ENCODE measurements around the gene ALAS1.

ALAS1 gene

DNA sequence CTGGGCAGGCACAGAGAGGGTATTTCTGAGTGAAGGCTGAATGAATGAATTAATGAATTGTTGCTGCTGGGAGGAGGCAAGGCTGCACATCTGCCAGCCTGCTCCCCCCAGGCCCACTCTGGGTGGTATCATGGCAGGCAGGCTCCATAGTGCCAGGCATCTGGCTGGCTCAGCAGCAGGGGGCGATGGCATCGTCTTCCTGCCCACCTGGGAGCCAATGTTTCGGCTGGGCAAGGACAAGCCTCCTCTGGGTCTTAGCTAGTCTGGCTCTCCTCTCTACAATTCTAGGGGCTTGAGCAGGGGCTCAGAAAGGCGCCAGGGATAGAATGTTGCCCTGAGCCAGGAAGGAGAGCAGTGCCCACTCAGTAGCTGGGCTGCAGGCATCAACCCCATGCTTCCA lies 29.2 kb downstream of the ALAS1 start:
- Histone ChIP-seq H2BK12ac (ENCODE audit: low read length in 2 of 2) (no peak overlapping the region), H2AK5ac (ENCODE audit: low read length, severe bottlenecking) (no peak overlapping the region), H3K27me3 (ENCODE audit: control insufficient read depth in 1 of 2, insufficient read depth in 1 of 2, low read length in 2 of 2) (peaks cover 0 to 7% of the 10 kb centered on the region in 2 experiments), H2AFZ (ENCODE audit: low read depth, low read length) (no peak overlapping the region), H3K18ac (ENCODE audit: low read depth in 1 of 2, low read length in 2 of 2) (no peak overlapping the region), H3K4ac (ENCODE audit: low read depth in 1 of 2, low read length in 2 of 2) (no peak overlapping the region), H3K9ac (ENCODE audit: low read length) (no peak overlapping the region), H4K91ac (ENCODE audit: low read length) (no peak overlapping the region), H3K36me3 (ENCODE audit: control insufficient read depth in 1 of 2, insufficient read depth in 2 of 2, low read depth in 1 of 2, low read length in 2 of 2) (peaks cover 43 to 52% of the 10 kb centered on the region in 2 experiments), H3K23ac (ENCODE audit: low read length in 2 of 2) (no peak overlapping the region), H2BK15ac (ENCODE audit: low read depth, poor library complexity, severe bottlenecking) (no peak overlapping the region), H3K79me1 (replicated peaks; ENCODE audit: low read length, poor library complexity, severe bottlenecking) (peaks cover 22% of the 10 kb centered on the region), H3K4me2 (ENCODE audit: low read length, poor library complexity, severe bottlenecking) (no peak overlapping the region), H3K27ac (ENCODE audit: low read length, poor library complexity, severe bottlenecking) (no peak overlapping the region), H3K14ac (ENCODE audit: low read length in 2 of 2) (no peak overlapping the region), H3K4me3 (ENCODE audit: insufficient read depth in 1 of 2, low read depth in 1 of 2, low read length in 2 of 2) (no peak overlapping the region), H3K9me3 (ENCODE audit: control insufficient read depth, low read length) (no peaks in the 10 kb centered on the region), H3K4me1 (ENCODE audit: control insufficient read depth, insufficient read depth, low read depth, low read length) (no peaks in the 10 kb centered on the region), H2BK120ac (ENCODE audit: low read depth, low read length) (no peak overlapping the region), H2BK5ac (ENCODE audit: low read depth, low read length, poor library complexity, severe bottlenecking) (no peak overlapping the region), H4K8ac (ENCODE audit: low read length) (no peak overlapping the region)
- 93% methylated on average over 4 of the region's 4 CpGs for WGBS
- DNase-seq, result no peak

DNA sequence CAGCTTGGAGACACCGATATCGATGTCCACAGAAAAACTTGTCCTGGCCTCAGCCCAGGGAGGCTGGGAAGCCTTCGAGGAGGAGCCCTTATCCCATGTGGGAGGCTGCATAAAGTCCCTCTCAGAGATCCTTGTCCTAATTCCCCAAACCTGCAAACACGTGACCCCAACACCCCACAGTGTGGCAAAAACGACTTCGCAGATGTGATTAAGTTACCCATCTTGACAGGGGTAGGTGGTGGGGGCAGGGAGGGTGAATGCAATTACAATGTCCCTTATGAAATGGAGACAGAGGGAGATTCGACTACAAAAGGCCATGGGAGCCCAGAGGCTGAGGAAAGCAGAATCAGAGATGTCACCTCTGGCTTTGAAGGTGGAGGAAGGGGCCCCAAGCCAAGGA lies 29.8 kb downstream of the ALAS1 start:
- 83% methylated on average over 7 of the region's 7 CpGs for WGBS
- H2BK120ac ChIP-seq (ENCODE audit: low read depth, low read length), result no peak overlapping the region
- H3K14ac ChIP-seq (ENCODE audit: low read length in 2 of 2), result no peak overlapping the region
- no peak overlapping the region for H3K4me2 ChIP-seq (ENCODE audit: low read length, poor library complexity, severe bottlenecking)
- H2BK5ac ChIP-seq (ENCODE audit: low read depth, low read length, poor library complexity, severe bottlenecking), result no peak overlapping the region
- H3K79me1 ChIP-seq (replicated peaks; ENCODE audit: low read length, poor library complexity, severe bottlenecking), result peaks cover 27% of the 10 kb centered on the region
- no peak overlapping the region for H4K91ac ChIP-seq (ENCODE audit: low read length)
- H3K36me3 ChIP-seq (ENCODE audit: control insufficient read depth in 1 of 2, insufficient read depth in 2 of 2, low read depth in 1 of 2, low read length in 2 of 2), result peaks cover 49 to 58% of the 10 kb centered on the region in 2 experiments
- no peak overlapping the region for H3K4me3 ChIP-seq (ENCODE audit: insufficient read depth in 1 of 2, low read depth in 1 of 2, low read length in 2 of 2)
- DNase-seq, result no peak
- no peak overlapping the region for H3K27ac ChIP-seq (ENCODE audit: low read length, poor library complexity, severe bottlenecking)
- no peak overlapping the region for H3K9ac ChIP-seq (ENCODE audit: low read length)
- H4K8ac ChIP-seq (ENCODE audit: low read length), result no peak overlapping the region
- no peaks in the 10 kb centered on the region for H3K4me1 ChIP-seq (ENCODE audit: control insufficient read depth, insufficient read depth, low read depth, low read length)
- H2AFZ ChIP-seq (ENCODE audit: low read depth, low read length), result no peak overlapping the region
- H2BK15ac ChIP-seq (ENCODE audit: low read depth, poor library complexity, severe bottlenecking), result no peak overlapping the region
- no peak overlapping the region for H2BK12ac ChIP-seq (ENCODE audit: low read length in 2 of 2)
- peaks cover 0 to 7% of the 10 kb centered on the region in 2 experiments for H3K27me3 ChIP-seq (ENCODE audit: control insufficient read depth in 1 of 2, insufficient read depth in 1 of 2, low read length in 2 of 2)
- H3K23ac ChIP-seq (ENCODE audit: low read length in 2 of 2), result no peak overlapping the region
- H3K4ac ChIP-seq (ENCODE audit: low read depth in 1 of 2, low read length in 2 of 2), result no peak overlapping the region
- H3K18ac ChIP-seq (ENCODE audit: low read depth in 1 of 2, low read length in 2 of 2), result no peak overlapping the region
- H2AK5ac ChIP-seq (ENCODE audit: low read length, severe bottlenecking), result no peak overlapping the region
- H3K9me3 ChIP-seq (ENCODE audit: control insufficient read depth, low read length), result no peaks in the 10 kb centered on the region

DNA sequence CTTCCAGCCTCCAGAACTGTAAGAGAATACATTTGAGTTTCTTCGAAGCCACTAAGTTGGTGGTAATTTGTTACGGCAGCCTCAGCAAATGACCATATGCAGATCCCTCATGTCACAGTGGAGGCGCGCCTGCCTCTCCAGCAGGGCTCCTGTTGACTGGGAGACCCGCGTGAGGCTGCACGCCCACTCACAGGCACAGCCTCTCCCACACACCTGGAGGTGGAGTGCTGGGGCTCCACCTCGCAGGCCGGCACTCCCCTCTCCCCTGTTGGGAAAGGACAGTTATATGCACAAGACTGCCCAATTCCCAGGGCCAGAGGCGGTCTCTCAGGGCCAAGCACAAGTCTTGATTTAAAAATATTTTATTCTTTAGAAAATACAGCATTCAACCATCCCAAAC lies 30.3 kb downstream of the ALAS1 start:
- H3K23ac ChIP-seq (ENCODE audit: low read length in 2 of 2), result no peak overlapping the region
- H3K4ac ChIP-seq (ENCODE audit: low read depth in 1 of 2, low read length in 2 of 2), result no peak overlapping the region
- WGBS, result 92% methylated on average over 10 of the region's 10 CpGs

DNA sequence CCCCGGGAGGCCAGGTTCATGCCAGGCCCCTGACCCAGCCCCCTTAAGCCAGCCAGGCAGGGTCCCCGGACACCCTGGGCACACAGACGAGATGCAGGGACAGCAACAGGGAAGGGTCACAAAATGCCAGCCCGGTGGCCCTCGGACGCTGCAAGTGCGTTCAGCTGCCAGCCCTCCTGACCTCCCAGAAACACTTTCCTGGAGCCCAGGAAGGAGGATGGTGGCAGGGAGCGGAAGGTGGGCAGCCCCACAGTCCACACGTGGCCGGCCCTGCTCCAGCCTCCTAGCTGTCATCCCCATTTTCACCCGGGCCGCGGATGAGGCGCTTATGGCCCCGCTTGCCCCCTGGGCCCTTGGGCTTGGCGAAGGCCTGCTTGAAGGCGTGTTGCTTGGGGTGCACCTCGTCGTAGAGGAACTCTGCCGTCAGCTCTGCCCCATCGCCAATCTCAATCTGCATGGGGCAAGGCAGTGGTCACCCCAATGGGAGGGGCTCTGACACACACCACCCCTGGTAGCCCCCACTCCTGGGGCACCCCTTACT lies 30.9 kb downstream of the ALAS1 start:
- no peak overlapping the region for H3K4me3 ChIP-seq (ENCODE audit: insufficient read depth in 1 of 2, low read depth in 1 of 2, low read length in 2 of 2)
- no peak overlapping the region for H4K8ac ChIP-seq (ENCODE audit: low read length)
- H3K9ac ChIP-seq (ENCODE audit: low read length), result no peak overlapping the region
- 98% methylated on average over 20 of the region's 21 CpGs for WGBS
- no peak overlapping the region for H3K23ac ChIP-seq (ENCODE audit: low read length in 2 of 2)
- no peak overlapping the region for H2AK5ac ChIP-seq (ENCODE audit: low read length, severe bottlenecking)
- no peak overlapping the region for H3K18ac ChIP-seq (ENCODE audit: low read depth in 1 of 2, low read length in 2 of 2)
- no peak overlapping the region for H2AFZ ChIP-seq (ENCODE audit: low read depth, low read length)
- H3K27me3 ChIP-seq (ENCODE audit: control insufficient read depth in 1 of 2, insufficient read depth in 1 of 2, low read length in 2 of 2), result peaks cover 0 to 7% of the 10 kb centered on the region in 2 experiments
- DNase-seq, result no peak
- no peak overlapping the region for H2BK5ac ChIP-seq (ENCODE audit: low read depth, low read length, poor library complexity, severe bottlenecking)
- no peaks in the 10 kb centered on the region for H3K9me3 ChIP-seq (ENCODE audit: control insufficient read depth, low read length)
- no peak overlapping the region for H3K4me2 ChIP-seq (ENCODE audit: low read length, poor library complexity, severe bottlenecking)
- no peaks in the 10 kb centered on the region for H3K4me1 ChIP-seq (ENCODE audit: control insufficient read depth, insufficient read depth, low read depth, low read length)
- H3K14ac ChIP-seq (ENCODE audit: low read length in 2 of 2), result no peak overlapping the region
- peaks cover 56 to 66% of the 10 kb centered on the region in 2 experiments for H3K36me3 ChIP-seq (ENCODE audit: control insufficient read depth in 1 of 2, insufficient read depth in 2 of 2, low read depth in 1 of 2, low read length in 2 of 2)
- no peak overlapping the region for H2BK12ac ChIP-seq (ENCODE audit: low read length in 2 of 2)
- no peak overlapping the region for H4K91ac ChIP-seq (ENCODE audit: low read length)
- H3K4ac ChIP-seq (ENCODE audit: low read depth in 1 of 2, low read length in 2 of 2), result no peak overlapping the region
- H2BK15ac ChIP-seq (ENCODE audit: low read depth, poor library complexity, severe bottlenecking), result no peak overlapping the region
- H2BK120ac ChIP-seq (ENCODE audit: low read depth, low read length), result no peak overlapping the region
- H3K27ac ChIP-seq (ENCODE audit: low read length, poor library complexity, severe bottlenecking), result no peak overlapping the region
- peaks cover 32% of the 10 kb centered on the region for H3K79me1 ChIP-seq (replicated peaks; ENCODE audit: low read length, poor library complexity, severe bottlenecking)

More for the DNA sequence above, 30.3 kb downstream of the ALAS1 start:
- Histone ChIP-seq H3K9ac (ENCODE audit: low read length) (no peak overlapping the region), H3K4me3 (ENCODE audit: insufficient read depth in 1 of 2, low read depth in 1 of 2, low read length in 2 of 2) (no peak overlapping the region), H4K8ac (ENCODE audit: low read length) (no peak overlapping the region), H3K4me1 (ENCODE audit: control insufficient read depth, insufficient read depth, low read depth, low read length) (no peaks in the 10 kb centered on the region), H3K18ac (ENCODE audit: low read depth in 1 of 2, low read length in 2 of 2) (no peak overlapping the region), H2AFZ (ENCODE audit: low read depth, low read length) (no peak overlapping the region), H4K91ac (ENCODE audit: low read length) (peak overlapping the region; percentile 8), H2BK12ac (ENCODE audit: low read length in 2 of 2) (no peak overlapping the region), H3K27ac (ENCODE audit: low read length, poor library complexity, severe bottlenecking) (no peak overlapping the region), H3K27me3 (ENCODE audit: control insufficient read depth in 1 of 2, insufficient read depth in 1 of 2, low read length in 2 of 2) (peaks cover 0 to 7% of the 10 kb centered on the region in 2 experiments), H3K9me3 (ENCODE audit: control insufficient read depth, low read length) (no peaks in the 10 kb centered on the region), H3K79me1 (replicated peaks; ENCODE audit: low read length, poor library complexity, severe bottlenecking) (peaks cover 30% of the 10 kb centered on the region), H3K4me2 (ENCODE audit: low read length, poor library complexity, severe bottlenecking) (no peak overlapping the region), H2BK5ac (ENCODE audit: low read depth, low read length, poor library complexity, severe bottlenecking) (no peak overlapping the region), H2AK5ac (ENCODE audit: low read length, severe bottlenecking) (no peak overlapping the region), H3K14ac (ENCODE audit: low read length in 2 of 2) (no peak overlapping the region), H2BK15ac (ENCODE audit: low read depth, poor library complexity, severe bottlenecking) (no peak overlapping the region), H2BK120ac (ENCODE audit: low read depth, low read length) (no peak overlapping the region), H3K36me3 (ENCODE audit: control insufficient read depth in 1 of 2, insufficient read depth in 2 of 2, low read depth in 1 of 2, low read length in 2 of 2) (peaks cover 53 to 63% of the 10 kb centered on the region in 2 experiments)
- no peak for DNase-seq
